ENCODE data around the gene FBXO38. TPM values are rescaled to one million over a fixed set of nuclear protein-coding genes. Genes with fewer than 3 reads are reported as not detected.

FBXO38 gene
- total RNA-seq, 1 experiment from 2014 or later, result 36.3 TPM

DNA sequence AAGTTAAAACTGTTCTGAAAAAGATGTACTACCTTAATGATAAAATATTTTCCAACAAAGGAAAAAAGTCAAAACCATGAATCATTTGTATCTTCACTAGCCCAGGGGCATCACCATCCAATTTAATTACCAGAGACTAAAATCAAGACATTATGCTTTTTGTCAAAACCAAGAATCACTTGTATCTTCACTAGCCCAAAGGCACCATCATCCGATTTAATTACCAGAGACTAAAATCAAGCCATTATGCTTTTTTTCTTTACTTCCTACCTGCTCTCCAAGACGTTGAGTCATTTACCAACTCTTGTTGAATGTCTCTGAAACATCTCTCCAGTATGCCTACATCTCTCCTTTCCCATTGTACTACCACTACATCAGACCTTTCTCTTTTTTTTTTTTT is 37.9 kb downstream of the FBXO38 start (continued):
- TF ChIP-seq, protein P1, sequence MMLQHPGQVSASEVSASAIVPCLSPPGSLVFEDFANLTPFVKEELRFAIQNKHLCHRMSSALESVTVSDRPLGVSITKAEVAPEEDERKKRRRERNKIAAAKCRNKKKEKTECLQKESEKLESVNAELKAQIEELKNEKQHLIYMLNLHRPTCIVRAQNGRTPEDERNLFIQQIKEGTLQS (IDR thresholded peaks at IDR 0.05), result no peak
- no peak for TF ChIP-seq MAX (IDR thresholded peaks at IDR 0.05)

GRCh38 chr5:148425808-148426207 is 42.0 kb downstream of the FBXO38 start:
- no TSS peak for BruUV-seq (replicated peaks)
- Histone ChIP-seq H2AFZ (ENCODE audit: low read depth, low read length, poor library complexity, severe bottlenecking) (no peak overlapping the region), H3K4me1 (ENCODE audit: control insufficient read depth in 1 of 2, insufficient read depth in 2 of 2, low read length in 2 of 2) (no peaks in the 10 kb centered on the region), H3K27me3 (ENCODE audit: insufficient read depth, low read length) (no peaks in the 10 kb centered on the region), H3K4me3 (replicated peaks in 1 of 2; ENCODE audit: low read depth in 1 of 2, low read length in 2 of 2) (no peak overlapping the region), H3K9me2 (ENCODE audit: insufficient read depth) (no peaks in the 10 kb centered on the region), H3K36me3 (ENCODE audit: control insufficient read depth in 1 of 2, insufficient read depth in 2 of 2, low read length in 2 of 2) (peaks cover 13 to 34% of the 10 kb centered on the region in 2 experiments; a peak in 2 of 4 replicates), H3K4me2 (ENCODE audit: low read length) (no peak overlapping the region), H3K9ac (ENCODE audit: low read length) (no peak overlapping the region), H3K79me2 (ENCODE audit: insufficient read depth, low read length) (no peaks in the 10 kb centered on the region), H4K20me1 (ENCODE audit: insufficient read depth) (peaks cover 3% of the 10 kb centered on the region; the same call in 1 of the 2 replicates), H3K27ac (ENCODE audit: low read depth, low read length) (no peak overlapping the region), H3K9me3 (ENCODE audit: control insufficient read depth in 1 of 2, insufficient read depth in 1 of 2, low read depth in 1 of 2, low read length in 2 of 2) (no peaks in the 10 kb centered on the region)
- no peak for ATAC-seq
- no peak for TF ChIP-seq SRF (IDR thresholded peaks at IDR 0.05; ENCODE audit: low read depth)
- no peak for TF ChIP-seq YY1 (IDR thresholded peaks at IDR 0.05; ENCODE audit: extremely low read depth, insufficient replicate concordance, low read depth, low read length)
- no peak for TF ChIP-seq ZFX (IDR thresholded peaks at IDR 0.05)
- TF ChIP-seq JUND (IDR thresholded peaks at IDR 0.05), result no peak
- no peak for TF ChIP-seq RAD21 (IDR thresholded peaks at IDR 0.05; ENCODE audit: low read depth)
- no peak for TF ChIP-seq ELF1 (IDR thresholded peaks at IDR 0.05; ENCODE audit: borderline replicate concordance, low read depth)
- TF ChIP-seq POLR2A (IDR thresholded peaks at IDR 0.05; ENCODE audit: borderline replicate concordance, extremely low read depth, insufficient read depth, insufficient read length), result no peak
- no peak for TF ChIP-seq CTCF (IDR thresholded peaks at IDR 0.05 in 2 of 3, conservative IDR thresholded peaks at IDR 0.05 in 1 of 3; ENCODE audit: borderline replicate concordance in 1 of 3, insufficient read depth in 1 of 3, low read depth in 2 of 3, low read length in 2 of 3)
- no peak for TF ChIP-seq CEBPB (IDR thresholded peaks at IDR 0.05; ENCODE audit: low read depth)
- no peak for TF ChIP-seq SP1 (IDR thresholded peaks at IDR 0.05; ENCODE audit: low read depth)
- POLR2A ChIA-PET, result no interaction called here
- CTCF ChIA-PET, result no interaction called here
- RAD21 ChIA-PET (ENCODE audit: low non-redundant PET in 1 of 2, low total read pairs in 2 of 2, uncharacterized antibody in 2 of 2, unreplicated experiment in 2 of 2), result no interaction called here
- DNase-seq (ENCODE audit: low read depth, low spot score), result no peak
- intact Hi-C loops (cut with micrococcal nuclease), result no loop called here

Data from HCT116 (cell line).